MM.1S (cell line): ENCODE data around the gene SNX8.

Experiments used
- DNase-seq: peaks from one replicate; pipeline ENCODE4 v3.0.0-alpha.2; 2015
- H2AFZ ChIP-seq: fragments of 300-600 bp; sonication (generic); 2 replicates; pipeline ENCODE4 v1.6.0; 2016; ENCODE audit warnings: antibody characterized with exemption, low read length
- H3F3A ChIP-seq: fragments of 300-600 bp; sonication (generic); 2 replicates; pipeline ENCODE4 v1.6.1; 2016; ENCODE audit warnings: mild to moderate bottlenecking, antibody characterized with exemption, low read length, moderate library complexity, mixed read lengths; ENCODE audit not compliant: insufficient read depth
- H3K27ac ChIP-seq: fragments of 300-600 bp; sonication (generic); 2 replicates; pipeline ENCODE4 v1.5.1; 2016; ENCODE audit warnings: mild to moderate bottlenecking, low read length
- H3K27me3 ChIP-seq: fragments of 300-600 bp; sonication (generic); replicated peaks from 2 replicates; pipeline ENCODE4 v1.6.0; 2016; ENCODE audit warnings: low read length; ENCODE audit not compliant: insufficient read depth
- H3K36me3 ChIP-seq: fragments of 300-600 bp; sonication (generic); replicated peaks from 2 replicates; pipeline ENCODE4 v1.6.1; 2016; ENCODE audit warnings: mild to moderate bottlenecking, low read length, mixed read lengths; ENCODE audit not compliant: insufficient read depth
- H3K4me1 ChIP-seq: fragments of 300-600 bp; sonication (generic); 2 replicates; pipeline ENCODE4 v1.6.1; 2016; ENCODE audit warnings: low read length, mixed read lengths
- H3K4me2 ChIP-seq: fragments of 300-600 bp; sonication (generic); 2 replicates; pipeline ENCODE4 v1.6.0; 2016; ENCODE audit warnings: low read depth, low read length
- H3K4me3 ChIP-seq: fragments of 300-600 bp; sonication (generic); 2 replicates; pipeline ENCODE4 v1.5.1; 2016; ENCODE audit warnings: low read length, mixed read lengths
- H3K79me2 ChIP-seq: fragments of 300-600 bp; sonication (generic); 2 replicates; pipeline ENCODE4 v1.6.1; 2016; ENCODE audit warnings: mixed run types, low read length, mixed read lengths
- H3K9ac ChIP-seq: fragments of 300-600 bp; sonication (generic); 2 replicates; pipeline ENCODE4 v1.6.1; 2016; ENCODE audit warnings: low read length, mixed read lengths
- H3K9me2 ChIP-seq: fragments of 300-600 bp; sonication (generic); replicated peaks from 2 replicates; pipeline ENCODE4 v1.6.1; 2016; ENCODE audit warnings: mild to moderate bottlenecking, low read length, mixed read lengths; ENCODE audit not compliant: insufficient read depth
- H3K9me3 ChIP-seq: fragments of 300-600 bp; sonication (generic); replicated peaks from 2 replicates; pipeline ENCODE4 v1.6.1; 2016; ENCODE audit warnings: mild to moderate bottlenecking, low read length, mixed read lengths; ENCODE audit not compliant: insufficient read depth
- H4K20me1 ChIP-seq: fragments of 300-600 bp; sonication (generic); 2 replicates; pipeline ENCODE4 v1.6.1; 2016; ENCODE audit warnings: mild to moderate bottlenecking, low read length, moderate library complexity, mixed read lengths; ENCODE audit not compliant: insufficient read depth
- EZH2 ChIP-seq: fragments of 300-600 bp; sonication (generic); optimal IDR thresholded peaks from 2 replicates; pipeline ENCODE3; 2017; ENCODE audit warnings: low read depth, mild to moderate bottlenecking, antibody characterized with exemption, low read length, mixed read lengths
- EZH2phosphoT487 ChIP-seq: fragments of 300-600 bp; sonication (generic); IDR thresholded peaks from 2 replicates; pipeline ENCODE4 v1.6.1; 2018; ENCODE audit warnings: antibody characterized with exemption, low read length
- TF ChIP-seq, protein P1 (sequence below): fragments of 300-600 bp; sonication (generic); IDR thresholded peaks from 2 replicates; pipeline ENCODE4 v1.5.1; 2016; ENCODE audit warnings: antibody characterized with exemption, low read length, mixed read lengths

Gene SNX8

DNA sequence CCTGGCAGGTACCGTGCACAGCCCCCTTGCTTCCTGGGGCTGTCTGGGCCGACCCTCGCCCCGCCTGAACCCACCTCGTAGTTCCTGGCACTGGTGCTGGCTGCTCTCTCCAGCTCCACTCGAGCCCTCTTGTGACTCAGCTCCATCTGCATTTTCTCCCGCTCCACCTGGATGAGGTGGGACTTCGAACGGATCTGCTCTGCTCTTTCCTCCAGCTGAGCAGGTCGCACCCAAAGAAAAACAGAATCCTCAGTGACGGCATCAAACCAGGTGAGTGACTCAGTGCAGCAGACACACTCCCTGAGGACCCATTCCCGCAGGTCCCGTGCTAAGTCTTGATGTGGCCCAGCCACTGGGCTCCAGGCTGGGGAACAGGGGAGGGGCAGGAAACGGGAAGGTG, 88.9 kb downstream of the SNX8 start:
- no peak overlapping the region for H3K9ac ChIP-seq

DNA sequence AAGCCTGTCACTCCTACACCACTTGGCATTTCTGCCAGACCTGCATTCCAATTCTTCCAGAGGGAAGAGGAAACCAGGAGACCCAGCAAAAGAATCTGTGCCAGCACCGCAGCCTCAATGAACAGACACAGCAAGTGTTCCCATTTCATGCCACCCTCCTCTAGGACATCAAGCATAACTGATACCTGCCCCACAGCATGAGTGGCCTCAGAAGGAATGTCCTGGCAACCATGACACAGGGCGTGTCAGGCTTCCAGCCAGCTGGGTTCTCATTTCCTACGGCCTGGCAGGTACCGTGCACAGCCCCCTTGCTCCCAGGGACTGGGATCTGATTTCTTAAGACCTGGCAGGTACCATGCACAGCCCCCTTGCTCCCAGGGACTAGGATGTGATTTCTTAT, 89.3 kb downstream of the SNX8 start:
- Histone ChIP-seq H3K27ac (no peak overlapping the region), H3K4me1 (no peaks in the 10 kb centered on the region), H3K4me2 (no peak overlapping the region), H3K9ac (no peak overlapping the region), H3K27me3 (no peaks in the 10 kb centered on the region), H3K9me2 (no peaks in the 10 kb centered on the region), H3K79me2 (peaks cover 12% of the 10 kb centered on the region), H3K9me3 (no peaks in the 10 kb centered on the region), H3K36me3 (no peaks in the 10 kb centered on the region), H4K20me1 (no peaks in the 10 kb centered on the region), H2AFZ (no peak overlapping the region), H3F3A (no peaks in the 10 kb centered on the region), H3K4me3 (no peak overlapping the region)
- no peak for DNase-seq
- no peak for TF ChIP-seq EZH2
- TF ChIP-seq, protein P1, sequence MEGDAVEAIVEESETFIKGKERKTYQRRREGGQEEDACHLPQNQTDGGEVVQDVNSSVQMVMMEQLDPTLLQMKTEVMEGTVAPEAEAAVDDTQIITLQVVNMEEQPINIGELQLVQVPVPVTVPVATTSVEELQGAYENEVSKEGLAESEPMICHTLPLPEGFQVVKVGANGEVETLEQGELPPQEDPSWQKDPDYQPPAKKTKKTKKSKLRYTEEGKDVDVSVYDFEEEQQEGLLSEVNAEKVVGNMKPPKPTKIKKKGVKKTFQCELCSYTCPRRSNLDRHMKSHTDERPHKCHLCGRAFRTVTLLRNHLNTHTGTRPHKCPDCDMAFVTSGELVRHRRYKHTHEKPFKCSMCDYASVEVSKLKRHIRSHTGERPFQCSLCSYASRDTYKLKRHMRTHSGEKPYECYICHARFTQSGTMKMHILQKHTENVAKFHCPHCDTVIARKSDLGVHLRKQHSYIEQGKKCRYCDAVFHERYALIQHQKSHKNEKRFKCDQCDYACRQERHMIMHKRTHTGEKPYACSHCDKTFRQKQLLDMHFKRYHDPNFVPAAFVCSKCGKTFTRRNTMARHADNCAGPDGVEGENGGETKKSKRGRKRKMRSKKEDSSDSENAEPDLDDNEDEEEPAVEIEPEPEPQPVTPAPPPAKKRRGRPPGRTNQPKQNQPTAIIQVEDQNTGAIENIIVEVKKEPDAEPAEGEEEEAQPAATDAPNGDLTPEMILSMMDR = no peak
- no peak for TF ChIP-seq EZH2phosphoT487

More for the DNA sequence above, 88.9 kb downstream of the SNX8 start:
- Histone ChIP-seq H3K27ac (no peak overlapping the region), H3K36me3 (no peaks in the 10 kb centered on the region), H3K9me2 (no peaks in the 10 kb centered on the region), H3K79me2 (peaks cover 16% of the 10 kb centered on the region), H3K4me3 (no peak overlapping the region), H3K4me1 (no peaks in the 10 kb centered on the region), H3K27me3 (no peaks in the 10 kb centered on the region), H3F3A (no peaks in the 10 kb centered on the region), H3K4me2 (no peak overlapping the region), H3K9me3 (no peaks in the 10 kb centered on the region), H4K20me1 (no peaks in the 10 kb centered on the region), H2AFZ (no peak overlapping the region)
- TF ChIP-seq, protein P1 = no peak
- TF ChIP-seq EZH2phosphoT487 = no peak
- TF ChIP-seq EZH2 = no peak
- DNase-seq = no peak

DNA sequence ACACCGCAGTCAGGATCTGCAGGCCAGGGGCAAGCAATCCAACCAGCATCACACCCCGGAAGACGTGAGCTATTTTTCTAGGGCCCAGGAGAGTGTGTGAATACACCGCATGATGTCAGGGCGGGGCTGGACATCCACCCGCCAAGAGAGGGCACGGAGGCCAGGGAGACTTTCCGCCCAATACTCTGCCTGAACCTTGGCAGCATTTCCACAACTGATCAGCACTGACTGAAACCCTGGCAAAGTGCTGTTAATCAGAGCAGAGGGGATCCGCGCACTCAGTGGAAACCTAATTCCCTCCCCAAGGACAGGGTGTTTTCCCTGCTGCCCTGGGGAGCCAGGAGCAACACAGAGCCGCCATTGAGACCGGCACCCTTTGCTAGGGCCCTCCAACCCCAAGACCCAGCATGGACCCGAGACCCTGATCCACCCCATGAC, 89.7 kb downstream of the SNX8 start:
- no peak overlapping the region for H3K4me3 ChIP-seq
- no peaks in the 10 kb centered on the region for H4K20me1 ChIP-seq
- H3K9me3 ChIP-seq = no peaks in the 10 kb centered on the region
- no peaks in the 10 kb centered on the region for H3F3A ChIP-seq
- no peaks in the 10 kb centered on the region for H3K9me2 ChIP-seq
- TF ChIP-seq, protein P1 = no peak
- no peak for TF ChIP-seq EZH2phosphoT487
- TF ChIP-seq EZH2 = no peak
- no peaks in the 10 kb centered on the region for H3K27me3 ChIP-seq
- no peaks in the 10 kb centered on the region for H3K36me3 ChIP-seq
- no peak overlapping the region for H2AFZ ChIP-seq
- no peak for DNase-seq
- no peak overlapping the region for H3K4me2 ChIP-seq
- no peaks in the 10 kb centered on the region for H3K4me1 ChIP-seq
- H3K9ac ChIP-seq = no peak overlapping the region
- peaks cover 8% of the 10 kb centered on the region for H3K79me2 ChIP-seq
- H3K27ac ChIP-seq = no peak overlapping the region
